Ureter (tissue), 1 donor: ENCODE data around the gene ADH4. TPM values are rescaled to one million over a fixed set of nuclear protein-coding genes. Genes with fewer than 3 reads are reported as not detected.
"Not testable (repeated sequence)": the region's sequence is repeated elsewhere in the genome, so short reads cannot be mapped to it uniquely, and the experiment has no call there.

Source experiments
- DNase-seq: peaks from one replicate; pipeline ENCODE4 v3.0.0-alpha.2; 2020; ENCODE audit warnings: low spot score
- total RNA-seq: library from RNA; stranded (reverse); gene quantifications from one replicate; pipeline ENCODE4 v1.2.4, GENCODE V29; 2023
- donor health status: DM: yes; HTN: yes; CAD: no.

Gene ADH4
- total RNA-seq, 1 donor from 2014 or later, result 1.6 TPM

- not testable (repeated sequence) for DNase-seq
Observed at GRCh38 chr4:99080869-99081268, 63.2 kb downstream of the ADH4 start.

- no peak for DNase-seq
Observed at GRCh38 chr4:99079625-99080295, 64.3 kb downstream of the ADH4 start.

- no peak for DNase-seq
Observed at GRCh38 chr4:99078931-99079624, 65.0 kb downstream of the ADH4 start.

- DNase-seq, result no peak
Observed at GRCh38 chr4:99078336-99078735, 65.8 kb downstream of the ADH4 start.

GRCh38 chr4:99077177-99077576, 66.9 kb downstream of the ADH4 start:
- DNase-seq, result no peak

- no peak for DNase-seq
Observed at GRCh38 chr4:99076292-99076976, 67.7 kb downstream of the ADH4 start.

- DNase-seq, result no peak
Observed at GRCh38 chr4:99074816-99075215, 69.3 kb downstream of the ADH4 start.

Other genes starting within 250 kb of the ADH4 start
- 89.1 TPM for gene EIF4E, start 215.2 kb downstream of the ADH4 start, total RNA-seq
- 96.5 TPM for gene METAP1, start 148.6 kb downstream of the ADH4 start, total RNA-seq
- gene ADH5, start 55.5 kb downstream of the ADH4 start, total RNA-seq, result 148 TPM
- gene ADH6, start 74.9 kb upstream of the ADH4 start, total RNA-seq, result 3.1 TPM
- gene ADH1A, start 146.7 kb upstream of the ADH4 start, total RNA-seq, result not detected
- 142 TPM for gene ADH1B, start 177.1 kb upstream of the ADH4 start, total RNA-seq
- gene ADH1C, start 208.4 kb upstream of the ADH4 start, total RNA-seq, result 43.5 TPM